ENCODE data around the gene RSPO4. TPM values are rescaled to one million over a fixed set of nuclear protein-coding genes. Genes with fewer than 3 reads are reported as not detected.

Gene RSPO4
- total and polyA plus RNA-seq, 9 of the 15 experiments (the other 6 are each of a cell fraction or from before 2014, with no cell fraction given) = 0.04 to 0.34 TPM; not detected in 7

GRCh38 chr20:973785-974194, 28.3 kb downstream of the RSPO4 start (continued):
- TF ChIP-seq ZNF263 (CRISPR knock-in tag; IDR thresholded peaks at IDR 0.05; ENCODE audit: borderline replicate concordance) (no peak), ATF1 (CRISPR knock-in tag; IDR thresholded peaks at IDR 0.05) (no peak), ATF1 (tag; IDR thresholded peaks at IDR 0.05) (peak; percentile 36; the same call in 1 of the 2 replicates), KLF16 (IDR thresholded peaks at IDR 0.05) (0 out of 2 replicates have a peak, but pooled peaks have one; percentile 9), ZNF584 (CRISPR knock-in tag; IDR thresholded peaks at IDR 0.05; ENCODE audit: low read depth) (0 out of 2 replicates have a peak, but pooled peaks have one; percentile 54), IFI16 (CRISPR knock-in tag; IDR thresholded peaks at IDR 0.05) (no peak), ZNF41 (CRISPR knock-in tag; conservative IDR thresholded peaks at IDR 0.05) (no peak), NFIX (CRISPR knock-in tag; IDR thresholded peaks at IDR 0.05; ENCODE audit: low read depth) (no peak), ZBTB43 (CRISPR knock-in tag; IDR thresholded peaks at IDR 0.05) (no peak), CEBPG (CRISPR knock-in tag; IDR thresholded peaks at IDR 0.05) (peak; percentile 80), CEBPG (tag; conservative IDR thresholded peaks at IDR 0.05 in 1 of 2, IDR thresholded peaks at IDR 0.05 in 1 of 2) (peak; percentile 76 to 90)
- TF ChIP-seq, protein P1, sequence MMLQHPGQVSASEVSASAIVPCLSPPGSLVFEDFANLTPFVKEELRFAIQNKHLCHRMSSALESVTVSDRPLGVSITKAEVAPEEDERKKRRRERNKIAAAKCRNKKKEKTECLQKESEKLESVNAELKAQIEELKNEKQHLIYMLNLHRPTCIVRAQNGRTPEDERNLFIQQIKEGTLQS (IDR thresholded peaks at IDR 0.05) = peak; percentile 84
- TF ChIP-seq, protein P1 (CRISPR knock-in tag; conservative IDR thresholded peaks at IDR 0.05) = no peak
- TF ChIP-seq, protein P2, sequence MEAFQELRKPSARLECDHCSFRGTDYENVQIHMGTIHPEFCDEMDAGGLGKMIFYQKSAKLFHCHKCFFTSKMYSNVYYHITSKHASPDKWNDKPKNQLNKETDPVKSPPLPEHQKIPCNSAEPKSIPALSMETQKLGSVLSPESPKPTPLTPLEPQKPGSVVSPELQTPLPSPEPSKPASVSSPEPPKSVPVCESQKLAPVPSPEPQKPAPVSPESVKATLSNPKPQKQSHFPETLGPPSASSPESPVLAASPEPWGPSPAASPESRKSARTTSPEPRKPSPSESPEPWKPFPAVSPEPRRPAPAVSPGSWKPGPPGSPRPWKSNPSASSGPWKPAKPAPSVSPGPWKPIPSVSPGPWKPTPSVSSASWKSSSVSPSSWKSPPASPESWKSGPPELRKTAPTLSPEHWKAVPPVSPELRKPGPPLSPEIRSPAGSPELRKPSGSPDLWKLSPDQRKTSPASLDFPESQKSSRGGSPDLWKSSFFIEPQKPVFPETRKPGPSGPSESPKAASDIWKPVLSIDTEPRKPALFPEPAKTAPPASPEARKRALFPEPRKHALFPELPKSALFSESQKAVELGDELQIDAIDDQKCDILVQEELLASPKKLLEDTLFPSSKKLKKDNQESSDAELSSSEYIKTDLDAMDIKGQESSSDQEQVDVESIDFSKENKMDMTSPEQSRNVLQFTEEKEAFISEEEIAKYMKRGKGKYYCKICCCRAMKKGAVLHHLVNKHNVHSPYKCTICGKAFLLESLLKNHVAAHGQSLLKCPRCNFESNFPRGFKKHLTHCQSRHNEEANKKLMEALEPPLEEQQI (IDR thresholded peaks at IDR 0.05) = no peak
